Fibroblast of villous mesenchyme (primary cell): ENCODE measurements around the gene RRBP1. TPM values are rescaled to one million over a fixed set of nuclear protein-coding genes. Genes with fewer than 3 reads are reported as not detected.

ENCODE experiments used
- DNase-seq: peaks from one replicate; pipeline ENCODE4 v3.0.0-alpha.2; 2010; ENCODE audit warnings: low read depth
- H3K4me3 ChIP-seq: 2 replicates; pipeline ENCODE4 v1.5.1; 2011; ENCODE audit warnings: low read depth, mild to moderate bottlenecking, low read length
- total RNA-seq: library from RNA; depleted of rRNA; stranded (reverse); fragments of >200 nt; gene quantifications from 2 replicates; pipeline ENCODE4 v1.2.3, GENCODE V29; 2012
- TF ChIP-seq, protein P1 (sequence below): IDR thresholded peaks from 2 replicates; pipeline ENCODE4 v1.5.1; 2012; ENCODE audit warnings: low read depth, mild to moderate bottlenecking, low read length; ENCODE audit not compliant: insufficient read depth

The RRBP1 gene
- total RNA-seq, 1 donor, result 123 TPM

- TF ChIP-seq, protein P1, sequence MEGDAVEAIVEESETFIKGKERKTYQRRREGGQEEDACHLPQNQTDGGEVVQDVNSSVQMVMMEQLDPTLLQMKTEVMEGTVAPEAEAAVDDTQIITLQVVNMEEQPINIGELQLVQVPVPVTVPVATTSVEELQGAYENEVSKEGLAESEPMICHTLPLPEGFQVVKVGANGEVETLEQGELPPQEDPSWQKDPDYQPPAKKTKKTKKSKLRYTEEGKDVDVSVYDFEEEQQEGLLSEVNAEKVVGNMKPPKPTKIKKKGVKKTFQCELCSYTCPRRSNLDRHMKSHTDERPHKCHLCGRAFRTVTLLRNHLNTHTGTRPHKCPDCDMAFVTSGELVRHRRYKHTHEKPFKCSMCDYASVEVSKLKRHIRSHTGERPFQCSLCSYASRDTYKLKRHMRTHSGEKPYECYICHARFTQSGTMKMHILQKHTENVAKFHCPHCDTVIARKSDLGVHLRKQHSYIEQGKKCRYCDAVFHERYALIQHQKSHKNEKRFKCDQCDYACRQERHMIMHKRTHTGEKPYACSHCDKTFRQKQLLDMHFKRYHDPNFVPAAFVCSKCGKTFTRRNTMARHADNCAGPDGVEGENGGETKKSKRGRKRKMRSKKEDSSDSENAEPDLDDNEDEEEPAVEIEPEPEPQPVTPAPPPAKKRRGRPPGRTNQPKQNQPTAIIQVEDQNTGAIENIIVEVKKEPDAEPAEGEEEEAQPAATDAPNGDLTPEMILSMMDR, result no peak
- no peak for DNase-seq
- no peak overlapping the region for H3K4me3 ChIP-seq
These were observed 43.2 kb upstream of the RRBP1 start for GRCh38 chr20:17725094-17725835.

- H3K4me3 ChIP-seq, result no peak overlapping the region
- TF ChIP-seq, protein P1, result no peak
- no peak for DNase-seq
These were observed 41.3 kb upstream of the RRBP1 start for GRCh38 chr20:17723301-17723691.

DNA sequence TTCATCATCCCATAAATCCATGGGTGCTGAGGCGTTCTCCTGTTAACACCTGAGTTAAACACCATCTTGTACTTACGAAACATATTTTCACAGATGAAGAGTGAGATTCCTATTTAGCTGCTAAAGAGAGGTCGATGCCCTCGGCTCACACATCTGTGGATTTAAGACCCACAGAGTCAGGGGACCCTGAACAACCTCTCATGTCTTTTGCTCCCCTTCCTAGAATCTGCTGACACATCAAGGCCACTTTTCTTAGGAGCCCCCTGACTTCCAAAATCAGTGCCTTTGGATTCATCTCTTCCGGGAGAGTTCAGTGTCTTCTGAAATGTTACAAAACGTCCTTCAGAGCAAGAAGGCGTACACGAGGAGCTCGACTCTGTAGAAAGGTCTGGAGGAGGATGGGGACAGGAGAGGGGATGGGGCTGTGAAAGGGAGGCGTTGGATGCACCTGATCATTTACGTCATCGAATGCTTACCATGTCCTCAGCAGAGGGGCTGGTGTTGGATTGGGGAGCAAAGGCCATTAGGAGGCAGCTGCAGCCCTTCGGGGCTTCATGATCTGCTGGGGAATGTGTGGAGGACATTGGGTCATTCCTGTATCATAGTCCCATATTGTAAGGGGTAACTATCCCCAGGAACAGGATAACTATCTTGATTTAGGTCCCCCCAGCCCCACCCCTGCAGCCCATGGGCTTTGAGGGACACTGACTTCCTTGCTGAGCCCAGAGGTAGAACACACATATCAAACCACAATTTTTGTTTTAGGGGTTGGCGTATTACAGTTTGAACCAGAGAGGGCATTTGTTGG, 40.7 kb upstream of the RRBP1 start:
- DNase-seq, result no peak
- no peak overlapping the region for H3K4me3 ChIP-seq
- TF ChIP-seq, protein P1, result no peak

DNA sequence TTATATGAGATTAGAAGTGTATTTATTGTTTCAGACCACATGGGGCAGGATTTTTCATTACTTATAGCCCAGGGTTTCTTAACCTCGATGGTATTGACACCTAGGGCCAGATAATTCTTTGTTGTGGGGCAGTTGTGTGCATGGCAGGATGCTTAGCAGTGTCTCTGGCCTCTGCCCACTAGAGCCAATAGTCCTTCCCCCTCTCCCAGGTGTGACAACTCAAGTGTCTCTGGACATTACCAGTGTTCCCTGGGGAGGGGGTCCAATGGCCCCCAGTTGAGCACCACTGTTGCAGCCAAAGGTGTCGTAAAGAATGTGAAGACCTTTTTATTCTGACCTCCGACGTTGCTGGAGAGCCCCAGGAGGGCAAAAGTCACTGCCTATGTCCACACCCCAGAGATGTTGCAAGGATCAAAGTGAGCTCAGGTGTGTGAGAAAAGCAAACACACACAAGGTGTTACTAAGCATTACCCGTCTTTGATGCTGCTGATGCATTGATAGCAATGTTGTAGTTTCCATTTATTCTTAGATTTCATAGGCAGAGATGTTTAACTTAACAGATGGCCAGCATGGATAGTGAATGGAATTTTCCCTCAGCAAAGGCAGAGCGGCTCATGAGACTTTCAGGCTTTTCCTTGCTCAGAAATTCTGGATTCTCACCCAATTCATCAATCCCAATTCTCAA, 39.9 kb upstream of the RRBP1 start:
- no peak overlapping the region for H3K4me3 ChIP-seq
- no peak for DNase-seq
- TF ChIP-seq, protein P1, result peak; percentile 19

DNA sequence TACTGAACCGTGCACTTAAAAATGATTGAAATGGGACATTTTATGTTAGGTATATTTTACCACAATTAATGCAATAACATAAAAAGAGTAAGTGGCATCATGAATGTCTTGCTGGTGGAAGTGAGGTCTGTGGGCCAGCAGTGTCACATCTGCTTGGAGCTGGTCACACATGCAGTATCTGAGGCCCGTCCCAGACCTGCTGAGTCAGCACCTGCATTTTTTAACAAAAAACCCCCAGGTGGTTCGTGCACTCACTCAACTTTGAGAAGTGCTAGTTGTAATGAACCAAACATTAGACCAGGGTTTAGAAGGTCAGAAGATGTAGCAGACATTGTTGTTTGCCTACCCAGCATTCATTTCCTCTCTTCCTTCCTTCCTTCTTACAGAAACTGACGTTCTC, 38.7 kb upstream of the RRBP1 start:
- TF ChIP-seq, protein P1, result no peak
- no peak for DNase-seq
- no peak overlapping the region for H3K4me3 ChIP-seq

DNA sequence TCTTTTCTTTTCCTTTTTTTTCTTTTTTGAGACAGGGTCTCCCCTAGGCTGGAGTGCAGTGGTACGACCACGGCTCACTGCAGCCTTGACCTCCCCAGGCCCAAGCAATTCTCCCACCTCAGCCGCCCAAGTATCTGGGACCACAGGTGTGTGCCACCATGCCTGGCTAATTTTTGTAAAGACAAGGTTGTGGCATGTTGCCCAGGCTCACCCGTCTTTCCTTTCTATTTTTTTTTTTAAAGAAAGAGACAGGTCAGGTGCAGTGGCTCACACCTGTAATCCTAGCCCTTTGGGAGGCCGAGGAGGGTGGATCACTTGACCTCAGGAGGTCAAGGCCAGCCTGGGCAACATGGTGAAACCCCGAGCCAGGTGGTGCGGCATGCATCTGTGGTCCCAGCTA, 34.3 kb upstream of the RRBP1 start:
- H3K4me3 ChIP-seq, result no peak overlapping the region
- TF ChIP-seq, protein P1, result no peak
- no peak for DNase-seq
